Effector memory CD8-positive, alpha-beta T cell (primary cell): ENCODE results near the gene QARS1.

Source experiments
- ATAC-seq: fragments of 150-1000 bp; cut with Tn5 transposase; replicated peaks from 2 replicates; pipeline ENCODE4 v1.10.0; 2021; ENCODE audit warnings: mild to moderate bottlenecking, moderate library complexity
- DNase-seq, 3 experiments: peaks; one replicate each; pipeline ENCODE4 v3.0.0; 2021
- H3K27ac Mint-ChIP-seq, 2 donors: one replicate each; pipeline ENCODE4 v1.8.0; 2022; ENCODE audit warnings: mild to moderate bottlenecking in 2 of 2, mixed read lengths in 2 of 2, moderate library complexity in 2 of 2
- H3K27me3 Mint-ChIP-seq, 2 donors: one replicate each; pipeline ENCODE4 v1.8.0; 2022; ENCODE audit warnings: mixed read lengths in 2 of 2
- H3K36me3 Mint-ChIP-seq: one replicate; pipeline ENCODE4 v1.8.0; 2022; ENCODE audit warnings: mild to moderate bottlenecking, moderate library complexity, mixed read lengths; ENCODE audit not compliant: insufficient read depth
- H3K4me1 Mint-ChIP-seq, 2 donors: one replicate each; pipeline ENCODE4 v1.8.0; 2022; ENCODE audit warnings: low read depth in 2 of 2, mixed read lengths in 2 of 2
- H3K4me3 Mint-ChIP-seq, 2 donors: one replicate each; pipeline ENCODE4 v1.8.0; 2022; ENCODE audit warnings: mild to moderate bottlenecking in 2 of 2, mixed read lengths in 2 of 2, moderate library complexity in 2 of 2
- H3K9me3 Mint-ChIP-seq, 2 donors: one replicate each; pipeline ENCODE4 v1.8.0; 2022; ENCODE audit warnings: mixed read lengths in 2 of 2

QARS1 gene

DNA sequence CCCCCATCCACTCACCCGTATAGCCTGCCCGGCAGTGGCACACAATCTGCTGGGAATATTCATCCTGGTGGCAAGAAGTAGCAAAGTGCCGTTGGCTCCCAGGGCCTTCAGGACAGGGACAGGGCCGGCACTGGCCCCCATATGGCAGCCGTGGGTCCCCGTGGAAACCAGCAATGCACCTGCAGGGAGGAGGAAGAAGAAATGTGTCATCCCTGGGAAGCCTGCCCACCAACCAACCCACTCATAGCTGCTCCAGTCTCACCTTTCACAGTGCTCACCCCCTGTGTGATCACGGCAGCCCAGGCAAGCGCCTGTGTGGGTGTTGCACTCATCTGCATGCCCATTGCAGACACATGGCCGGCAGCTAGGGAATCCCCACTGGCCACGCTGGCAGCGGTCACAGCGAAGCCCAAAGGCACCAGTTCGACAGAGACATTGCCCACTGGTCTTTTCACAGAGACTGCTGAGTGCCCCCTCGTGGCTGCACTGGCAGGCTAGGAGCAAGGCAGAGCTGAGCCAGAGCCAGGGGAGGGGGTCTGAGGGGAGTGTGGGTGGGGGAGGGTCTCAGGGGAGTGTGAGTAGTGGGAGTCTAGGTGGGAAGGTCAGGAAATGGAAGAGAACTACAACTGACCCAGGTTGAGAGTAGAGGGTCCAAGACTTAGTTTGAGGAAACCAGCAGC, 20.6 kb upstream of the QARS1 start:
- ATAC-seq, result no peak
- H3K27me3 Mint-ChIP-seq, result no peaks in the 10 kb centered on the region
- no peak for DNase-seq
- no peaks in the 10 kb centered on the region for H3K9me3 Mint-ChIP-seq
- no peak overlapping the region for H3K4me3 Mint-ChIP-seq
- H3K4me1 Mint-ChIP-seq, result peaks cover 0 to 5% of the 10 kb centered on the region in 2 donors
- no peaks in the 10 kb centered on the region for H3K36me3 Mint-ChIP-seq
- H3K27ac Mint-ChIP-seq, result peak overlapping the region; percentile 31 to 41

DNA sequence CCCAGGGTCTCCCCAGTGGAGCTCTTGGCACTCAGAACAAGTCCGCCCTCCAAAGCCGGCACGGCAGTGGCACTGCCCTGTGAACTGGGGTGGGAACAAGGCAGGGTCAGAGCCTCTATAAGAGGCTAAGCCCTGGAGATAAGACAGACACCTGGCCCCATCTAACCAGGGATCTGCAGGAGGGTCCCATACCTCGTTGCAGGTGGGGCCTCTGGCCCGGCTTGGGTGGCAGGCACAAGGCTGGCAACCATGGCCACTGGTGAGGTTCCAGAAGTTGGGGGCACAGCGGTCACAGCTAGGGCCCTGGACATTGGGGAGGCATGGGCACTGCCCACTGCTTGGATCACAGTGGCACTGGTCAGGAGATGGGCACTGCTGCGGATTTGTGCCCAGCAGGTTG, 19.6 kb upstream of the QARS1 start:
- ATAC-seq, result no peak

DNA sequence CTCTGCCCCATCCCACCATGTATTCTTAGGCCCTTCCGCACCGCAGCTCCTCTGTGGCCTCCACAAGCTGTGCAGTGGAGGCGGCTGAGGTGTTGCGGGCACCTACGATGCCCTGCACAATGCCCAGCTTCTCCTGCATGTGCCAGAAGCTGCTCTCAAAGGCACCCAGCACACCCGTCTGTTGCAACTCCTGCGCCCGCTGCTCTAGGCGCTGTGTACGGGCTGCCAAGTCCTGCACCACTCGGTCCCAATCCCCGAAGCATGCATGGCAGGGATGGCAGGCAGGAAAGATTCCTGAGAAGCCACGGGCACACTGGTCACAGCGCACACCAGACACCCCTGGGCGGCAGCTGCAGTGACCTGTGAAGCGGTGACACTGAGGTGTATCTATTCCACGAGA, 19.1 kb upstream of the QARS1 start:
- Mint-ChIP-seq H3K36me3 (no peaks in the 10 kb centered on the region), H3K4me3 (no peak overlapping the region), H3K4me1 (peaks cover 8 to 11% of the 10 kb centered on the region in 2 donors), H3K9me3 (no peaks in the 10 kb centered on the region), H3K27me3 (no peaks in the 10 kb centered on the region), H3K27ac (no peak overlapping the region)
- ATAC-seq (no peak), DNase-seq (no peak)

More for the DNA sequence above, 19.6 kb upstream of the QARS1 start:
- Mint-ChIP-seq H3K27ac (no peak overlapping the region), H3K27me3 (no peaks in the 10 kb centered on the region), H3K9me3 (no peaks in the 10 kb centered on the region), H3K36me3 (no peaks in the 10 kb centered on the region), H3K4me1 (peaks cover 5 to 7% of the 10 kb centered on the region in 2 donors), H3K4me3 (no peak overlapping the region)
- DNase-seq, result no peak

DNA sequence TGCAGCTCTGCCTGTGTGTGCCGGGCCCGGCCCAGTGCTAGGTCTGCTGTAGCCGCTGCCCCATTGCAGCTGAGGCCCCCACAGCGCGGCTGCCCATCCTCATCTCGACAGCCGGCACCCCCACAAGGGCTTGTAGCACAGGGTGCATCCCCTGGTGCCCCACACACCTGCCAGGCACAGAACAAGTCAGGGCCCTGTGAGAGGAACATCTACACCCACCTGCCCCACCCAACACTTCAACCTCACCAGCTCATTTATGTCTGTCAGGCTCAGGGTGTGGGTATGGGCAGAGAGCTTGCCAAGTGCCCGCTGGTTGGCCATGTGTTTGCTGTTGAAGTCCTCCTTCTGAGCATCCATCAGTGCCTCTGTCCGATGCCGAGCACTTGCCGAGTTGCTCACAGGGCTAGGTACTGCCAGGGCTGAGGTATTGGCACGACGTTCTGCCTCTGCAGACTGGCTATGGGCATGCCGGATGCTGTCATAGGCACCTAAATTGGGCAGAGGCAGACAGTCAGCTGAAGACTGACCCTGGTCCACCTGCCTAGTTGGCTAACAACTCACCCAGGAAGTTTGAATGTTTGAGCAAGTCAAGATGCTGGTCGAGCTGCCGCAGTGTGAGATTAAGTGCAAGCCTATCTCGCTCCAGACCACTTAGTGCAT, 18.5 kb upstream of the QARS1 start:
- H3K27me3 Mint-ChIP-seq, result no peaks in the 10 kb centered on the region
- H3K9me3 Mint-ChIP-seq, result no peaks in the 10 kb centered on the region
- ATAC-seq, result no peak
- H3K4me1 Mint-ChIP-seq, result peaks cover 8 to 11% of the 10 kb centered on the region in 2 donors
- H3K4me3 Mint-ChIP-seq, result no peak overlapping the region
- no peak overlapping the region for H3K27ac Mint-ChIP-seq
- no peak for DNase-seq
- peaks cover 6% of the 10 kb centered on the region for H3K36me3 Mint-ChIP-seq

DNA sequence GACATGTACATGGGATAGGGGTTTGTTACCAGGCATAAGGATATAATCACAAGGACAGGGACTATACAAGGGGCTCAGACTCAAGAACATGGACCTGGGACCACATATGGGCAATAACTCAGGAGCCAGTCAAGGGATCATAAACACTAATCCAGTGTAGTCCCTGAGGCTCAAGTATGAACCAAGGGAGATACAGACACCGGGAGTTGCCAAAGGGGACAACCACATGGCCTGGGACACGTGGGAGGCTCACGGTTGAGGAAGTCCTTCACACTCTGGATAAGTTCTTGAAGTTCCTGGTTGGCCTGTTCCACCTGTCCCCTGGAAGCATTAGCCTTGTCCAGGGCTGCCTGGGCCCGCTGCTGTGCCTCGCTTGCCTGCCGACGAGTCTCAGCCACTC, 17.9 kb upstream of the QARS1 start:
- H3K4me3 Mint-ChIP-seq, result peak overlapping the region in 1 of 2 donors; percentile 80
- peak overlapping the region in 1 of 2 donors; percentile 89 for H3K27ac Mint-ChIP-seq
- H3K36me3 Mint-ChIP-seq, result peaks cover 12% of the 10 kb centered on the region

DNA sequence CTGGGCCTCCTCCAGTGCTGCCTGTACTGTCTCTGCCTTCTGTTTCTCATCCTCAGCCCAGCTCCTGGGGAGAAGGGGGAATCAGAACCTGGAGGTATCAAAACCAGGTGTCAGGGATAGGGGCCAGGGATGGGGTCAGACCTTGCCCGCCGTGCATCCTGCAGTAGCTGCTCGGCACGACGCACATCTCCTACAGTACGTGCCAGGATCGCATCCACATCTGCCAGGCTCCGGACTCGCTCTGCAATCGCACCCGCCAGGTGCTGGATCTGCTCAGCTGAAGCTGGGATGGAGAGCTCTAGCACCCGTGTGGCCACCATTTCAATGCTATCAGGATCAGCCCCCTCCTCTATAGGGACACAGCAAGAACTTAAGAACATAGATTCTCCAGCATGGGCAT, 17.5 kb upstream of the QARS1 start:
- H3K4me3 Mint-ChIP-seq, result peak overlapping the region; percentile 80
- peak overlapping the region; percentile 89 to 90 for H3K27ac Mint-ChIP-seq
- no peaks in the 10 kb centered on the region for H3K27me3 Mint-ChIP-seq
- H3K4me1 Mint-ChIP-seq, result peaks cover 8 to 11% of the 10 kb centered on the region in 2 donors
- H3K9me3 Mint-ChIP-seq, result no peaks in the 10 kb centered on the region
- H3K36me3 Mint-ChIP-seq, result peaks cover 15% of the 10 kb centered on the region
- no peak for DNase-seq
- ATAC-seq, result no peak

More for the DNA sequence above, 17.9 kb upstream of the QARS1 start:
- peaks cover 8 to 11% of the 10 kb centered on the region in 2 donors for H3K4me1 Mint-ChIP-seq
- DNase-seq (no peak), ATAC-seq (no peak)
- no peaks in the 10 kb centered on the region for H3K27me3 Mint-ChIP-seq
- no peaks in the 10 kb centered on the region for H3K9me3 Mint-ChIP-seq

DNA sequence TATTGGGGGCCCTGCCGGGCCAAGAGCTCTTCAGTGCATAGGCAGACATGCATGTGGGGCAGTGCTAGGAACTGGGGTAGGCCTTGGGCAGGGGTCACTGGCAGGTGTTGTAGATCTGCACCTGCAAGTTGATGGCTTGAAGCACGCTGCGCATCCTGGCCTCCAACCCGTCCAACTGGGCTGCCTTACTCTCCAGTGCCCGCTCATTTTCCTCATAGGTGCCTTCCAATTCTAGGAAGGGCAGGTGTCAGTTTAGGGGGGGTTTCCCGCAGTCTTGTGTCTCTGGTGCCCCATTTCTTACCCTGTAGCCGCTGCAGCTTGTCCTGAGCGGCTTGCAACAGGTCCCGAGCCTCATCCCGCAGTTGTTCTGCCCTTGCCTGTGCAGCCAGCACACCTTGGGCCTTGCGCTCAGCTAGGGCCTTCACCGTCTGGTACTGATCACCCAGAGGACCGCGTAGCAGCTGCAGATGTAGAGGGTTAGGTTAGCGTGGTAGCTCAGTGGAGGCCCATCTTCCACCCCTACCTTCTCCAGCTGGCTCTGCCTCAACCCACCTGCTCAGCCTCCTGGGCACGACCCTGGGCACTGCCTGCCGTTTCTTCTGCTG, 16.7 kb upstream of the QARS1 start:
- Mint-ChIP-seq H3K36me3 (peaks cover 19% of the 10 kb centered on the region), H3K27ac (peak overlapping the region; percentile 89 to 90), H3K4me3 (peak overlapping the region; percentile 80), H3K9me3 (no peaks in the 10 kb centered on the region), H3K4me1 (peaks cover 8 to 11% of the 10 kb centered on the region in 2 donors), H3K27me3 (no peaks in the 10 kb centered on the region)
- no peak for ATAC-seq
- DNase-seq, result no peak

DNA sequence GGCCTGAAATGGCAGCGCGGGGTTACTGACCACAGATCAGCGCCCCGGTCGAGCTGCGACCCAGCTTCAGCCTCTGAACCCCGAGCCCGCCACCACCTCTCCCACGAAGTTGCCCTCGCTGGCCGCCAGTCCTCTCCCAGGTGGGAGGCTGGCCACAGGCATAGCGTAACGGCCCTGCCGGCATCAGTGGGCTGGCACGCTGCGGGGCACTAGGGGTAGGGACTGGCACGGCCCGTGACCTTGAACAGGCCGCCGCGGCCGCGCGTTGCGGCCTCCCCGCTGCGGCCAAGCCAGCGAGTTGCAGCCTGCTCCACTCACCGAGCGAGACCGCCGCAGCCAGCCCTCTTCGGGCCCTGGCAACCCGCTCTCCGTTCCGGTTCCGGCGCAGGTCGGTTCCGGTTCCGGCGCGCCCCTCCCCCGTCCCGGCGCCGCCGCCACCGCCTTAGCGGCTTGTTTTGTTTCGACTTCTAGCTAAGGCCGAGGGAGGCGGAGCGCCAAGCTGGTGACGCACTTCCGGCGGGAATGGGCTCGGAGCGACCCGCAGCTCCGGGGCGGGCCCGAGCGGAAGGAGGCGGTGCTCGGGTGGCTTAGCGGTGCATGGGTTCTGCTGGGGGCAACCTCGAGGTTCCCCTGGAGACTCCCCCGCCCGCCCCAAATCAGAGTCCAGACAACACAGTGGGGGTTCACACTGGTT, 16.0 kb upstream of the QARS1 start, which contains the start of gene USP19:
USP19 (minus strand) TSS at position 386 of the 694 bp plus-strand sequence. CDS start 1,678 bp downstream, outside the sequence.
- DNase-seq (peak; percentile 93 to 95 (median 94)), ATAC-seq (peak; percentile 90)
- Mint-ChIP-seq H3K4me3 (peak within 1 kb of the TSS; percentile 80), H3K27me3 (no peaks in the 10 kb centered on the region), H3K4me1 (peaks cover 11% of the 10 kb centered on the region in 2 donors), H3K36me3 (peaks cover 22% of the 10 kb centered on the region), H3K27ac (peak within 1 kb of the TSS; percentile 89 to 90), H3K9me3 (no peaks in the 10 kb centered on the region)

DNA sequence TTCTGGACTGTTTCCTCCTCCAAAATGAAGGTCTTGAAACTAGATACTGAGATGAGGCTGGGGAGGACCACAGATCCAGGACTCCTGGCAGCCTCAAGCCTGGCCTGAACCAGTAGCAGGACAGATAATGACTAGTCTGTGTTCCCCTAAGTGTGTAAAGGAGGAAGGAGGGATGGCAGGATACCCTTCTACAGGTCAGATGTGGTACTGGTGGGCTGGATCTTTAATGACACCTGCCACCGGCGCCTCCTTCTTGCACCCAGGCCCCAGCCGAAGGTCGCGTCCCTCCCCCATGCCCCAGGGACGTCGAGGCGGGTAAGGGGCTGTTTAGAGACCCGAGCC, 15.5 kb upstream of the QARS1 start:
- ATAC-seq (peak; percentile 18), DNase-seq (peak in 2 of 3 experiments; percentile 8 to 15)
- peaks cover 8 to 11% of the 10 kb centered on the region in 2 donors for H3K4me1 Mint-ChIP-seq

DNA sequence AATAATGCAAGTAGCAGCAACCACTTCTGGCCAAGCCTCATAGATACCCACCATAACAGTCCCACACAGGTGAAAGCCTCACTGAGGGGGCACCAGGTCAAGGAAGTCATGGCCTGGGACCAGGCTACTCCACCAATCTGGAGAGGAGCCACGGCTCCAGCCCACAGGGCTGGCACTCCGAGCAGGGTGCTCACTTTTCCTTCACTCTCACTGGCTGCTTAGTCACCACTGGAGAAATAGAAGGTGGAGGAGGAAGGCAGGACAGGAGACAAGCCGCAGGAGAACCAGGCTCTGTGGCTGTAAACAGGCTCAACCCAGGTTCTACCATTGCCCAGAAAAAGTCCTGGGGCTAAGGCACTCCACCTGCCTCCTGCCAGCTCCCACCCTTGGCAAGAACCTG, 14.9 kb upstream of the QARS1 start:
- H3K4me1 Mint-ChIP-seq, result peaks cover 5 to 11% of the 10 kb centered on the region in 2 donors
- no peaks in the 10 kb centered on the region for H3K9me3 Mint-ChIP-seq
- DNase-seq (no peak), ATAC-seq (no peak)
- H3K36me3 Mint-ChIP-seq, result peaks cover 31% of the 10 kb centered on the region
- peak overlapping the region; percentile 80 for H3K4me3 Mint-ChIP-seq
- H3K27ac Mint-ChIP-seq, result peak overlapping the region; percentile 89 to 90
- H3K27me3 Mint-ChIP-seq, result no peaks in the 10 kb centered on the region

More for the DNA sequence above, 15.5 kb upstream of the QARS1 start:
- peak overlapping the region; percentile 80 for H3K4me3 Mint-ChIP-seq
- no peaks in the 10 kb centered on the region for H3K9me3 Mint-ChIP-seq
- H3K27me3 Mint-ChIP-seq, result no peaks in the 10 kb centered on the region
- H3K27ac Mint-ChIP-seq, result peak overlapping the region; percentile 89 to 90
- H3K36me3 Mint-ChIP-seq, result peaks cover 26% of the 10 kb centered on the region

DNA sequence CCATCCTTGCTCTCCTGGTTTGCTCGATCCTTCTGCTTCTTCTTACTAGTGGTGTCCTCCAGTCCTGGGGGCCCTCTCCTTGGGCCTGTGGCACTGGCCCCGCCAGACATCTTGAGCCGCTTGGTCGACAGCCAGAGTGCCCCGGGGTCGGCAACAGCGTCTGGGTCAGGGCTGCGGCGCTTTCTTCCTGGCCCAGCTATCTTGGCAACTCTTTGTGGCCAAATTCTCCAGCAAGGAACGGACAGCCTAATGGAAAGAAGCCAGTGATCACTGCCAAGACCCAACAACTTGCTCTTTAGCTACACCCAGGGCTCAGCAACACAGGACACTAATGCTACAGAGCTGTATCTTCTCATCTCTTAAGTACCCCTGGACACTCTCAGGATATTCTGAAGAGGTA, 14.5 kb upstream of the QARS1 start:
- DNase-seq, result no peak
- ATAC-seq, result no peak
- H3K4me3 Mint-ChIP-seq, result peak overlapping the region; percentile 6 to 80
- peaks cover 5 to 11% of the 10 kb centered on the region in 2 donors for H3K4me1 Mint-ChIP-seq
- H3K27me3 Mint-ChIP-seq, result no peaks in the 10 kb centered on the region
- H3K27ac Mint-ChIP-seq, result peak overlapping the region in 1 of 2 donors; percentile 89
- H3K36me3 Mint-ChIP-seq, result peaks cover 31% of the 10 kb centered on the region
- H3K9me3 Mint-ChIP-seq, result no peaks in the 10 kb centered on the region

DNA sequence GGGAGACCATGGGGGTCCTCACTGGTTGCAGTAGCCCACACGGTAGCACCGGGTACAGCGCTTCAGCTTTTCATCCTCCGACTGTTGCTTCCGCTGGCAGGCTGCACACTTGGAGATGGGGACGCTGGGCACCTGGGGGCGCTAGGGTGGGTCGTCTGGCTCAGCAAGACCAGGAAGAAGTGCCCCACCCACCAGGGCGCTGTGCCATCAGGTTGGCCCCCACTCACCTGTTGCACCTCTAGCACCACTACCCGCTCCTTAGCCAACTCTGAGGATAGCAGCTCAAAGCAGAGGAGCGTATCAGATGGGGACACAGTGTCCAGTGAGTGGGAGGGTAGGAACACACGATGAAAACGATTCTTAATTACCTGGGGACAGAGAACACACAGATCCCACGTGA, 7.7 kb upstream of the QARS1 start:
- Mint-ChIP-seq H3K27ac (peak overlapping the region in 1 of 2 donors; percentile 41), H3K27me3 (no peaks in the 10 kb centered on the region), H3K9me3 (no peaks in the 10 kb centered on the region), H3K4me3 (no peak overlapping the region), H3K4me1 (peaks cover 0 to 2% of the 10 kb centered on the region in 2 donors), H3K36me3 (peaks cover 34% of the 10 kb centered on the region)
- ATAC-seq (no peak), DNase-seq (no peak)

DNA sequence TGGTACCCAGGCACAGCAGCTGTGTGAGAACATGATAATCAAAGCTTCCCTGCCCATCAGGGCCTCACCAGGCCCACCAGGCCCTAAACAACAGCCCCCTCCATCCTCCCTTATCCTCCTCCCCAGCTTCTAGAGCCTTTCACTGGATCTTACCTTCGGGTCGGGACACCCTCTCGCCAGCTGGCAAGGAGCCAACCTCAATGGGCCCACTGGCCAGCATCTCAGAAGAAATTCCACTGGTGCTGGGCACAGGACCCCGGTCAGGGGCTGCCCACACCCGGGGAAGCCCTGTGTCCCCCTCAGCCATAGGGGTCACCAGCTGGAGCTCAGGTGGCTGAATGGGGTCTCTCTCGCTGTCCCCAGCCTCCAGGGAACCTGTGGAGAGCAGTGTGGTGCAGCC, 6.8 kb upstream of the QARS1 start:
- DNase-seq (no peak), ATAC-seq (no peak)
- no peaks in the 10 kb centered on the region for H3K27me3 Mint-ChIP-seq
- H3K4me3 Mint-ChIP-seq, result no peak overlapping the region
- H3K27ac Mint-ChIP-seq, result no peak overlapping the region
- H3K36me3 Mint-ChIP-seq, result peaks cover 29% of the 10 kb centered on the region
- H3K4me1 Mint-ChIP-seq, result peaks cover 0 to 2% of the 10 kb centered on the region in 2 donors
- H3K9me3 Mint-ChIP-seq, result no peaks in the 10 kb centered on the region
